PFSK-1 (cell line): Measurements from ENCODE around the gene CEP89.

Experiments
- POLR2AphosphoS5 ChIP-seq: IDR thresholded peaks from 2 replicates; pipeline ENCODE4 v1.6.1; 2012; ENCODE audit warnings: low read depth, mild to moderate bottlenecking, control low read depth, low read length, moderate library complexity
- REST ChIP-seq, 2 experiments: IDR thresholded peaks; 2 replicates each; pipeline versions ENCODE4 v1.6.1 to v1.8.0; 2011 to 2012; ENCODE audit warnings: low read depth in 2 of 2, low read length in 2 of 2, control low read depth in 1 of 2, inconsistent platforms in 1 of 2, mild to moderate bottlenecking in 1 of 2, moderate library complexity in 1 of 2; ENCODE audit not compliant: insufficient read depth in 1 of 2
- SIN3A ChIP-seq: IDR thresholded peaks from 2 replicates; pipeline ENCODE4 v1.6.1; 2012; ENCODE audit warnings: mild to moderate bottlenecking, low read length, moderate library complexity, borderline replicate concordance; ENCODE audit not compliant: insufficient read depth
- TAF1 ChIP-seq: IDR thresholded peaks from 2 replicates; pipeline ENCODE4 v1.6.1; 2012; ENCODE audit warnings: low read length, control low read depth, borderline replicate concordance; ENCODE audit not compliant: insufficient read depth

GRCh38 chr19:32864318-32865007 lies 107.3 kb downstream of the CEP89 start:
- TF ChIP-seq TAF1 (no peak), POLR2AphosphoS5 (no peak), SIN3A (no peak), REST (IDR thresholded peaks at IDR 0.05; ENCODE audit: insufficient read depth in 1 of 2, low read depth in 2 of 2, low read length in 2 of 2) (no peak)
